Nephron progenitor cell (in vitro differentiated cells): Measurements from ENCODE around the gene MRPS12.

ENCODE experiments used
- DNase-seq: peaks from one replicate; pipeline ENCODE4 v3.0.0; 2021
- H3K27ac Mint-ChIP-seq: 2 replicates; pipeline ENCODE4 v1.8.0; 2021; ENCODE audit warnings: mild to moderate bottlenecking, moderate library complexity, mixed read lengths
- H3K27me3 Mint-ChIP-seq: 2 replicates; pipeline ENCODE4 v1.8.0; 2021; ENCODE audit warnings: mild to moderate bottlenecking, low read depth, mixed read lengths; ENCODE audit not compliant: poor library complexity
- H3K36me3 Mint-ChIP-seq: 2 replicates; pipeline ENCODE4 v1.8.0; 2021; ENCODE audit warnings: low read depth, mixed read lengths
- H3K4me1 Mint-ChIP-seq: 2 replicates; pipeline ENCODE4 v1.8.0; 2021; ENCODE audit warnings: mixed read lengths
- H3K4me3 Mint-ChIP-seq: 2 replicates; pipeline ENCODE4 v1.8.0; 2021; ENCODE audit warnings: mild to moderate bottlenecking, moderate library complexity, mixed read lengths
- H3K9me3 Mint-ChIP-seq: 2 replicates; pipeline ENCODE4 v1.8.0; 2021; ENCODE audit warnings: mild to moderate bottlenecking, moderate library complexity, mixed read lengths
- TF ChIP-seq, protein P1 (sequence below): fragments of 200-600 bp; sonication (generic); IDR thresholded peaks from 2 replicates; pipeline ENCODE4 v1.5.0; 2021; ENCODE audit warnings: antibody characterized with exemption

Gene MRPS12

DNA sequence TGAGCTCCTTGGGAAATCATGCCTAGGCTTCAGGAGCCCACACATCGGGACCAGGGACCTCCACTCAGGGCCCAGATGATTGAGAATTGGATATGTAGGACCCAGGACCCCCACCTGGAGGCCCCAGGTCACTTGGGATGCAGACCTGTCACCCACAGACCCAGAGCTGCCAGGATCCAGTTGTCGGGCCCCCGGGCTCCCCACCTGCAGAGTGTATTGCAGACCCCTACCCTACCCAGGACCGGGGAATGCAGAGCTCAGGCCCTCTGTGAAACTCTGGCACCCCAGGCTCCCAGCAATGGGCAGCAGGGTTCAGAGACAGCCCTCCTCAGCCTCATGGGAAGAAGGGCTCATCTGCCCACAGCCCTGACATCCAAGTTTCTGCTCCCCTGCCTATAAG lies 25.1 kb upstream of the MRPS12 start:
- TF ChIP-seq, protein P1, sequence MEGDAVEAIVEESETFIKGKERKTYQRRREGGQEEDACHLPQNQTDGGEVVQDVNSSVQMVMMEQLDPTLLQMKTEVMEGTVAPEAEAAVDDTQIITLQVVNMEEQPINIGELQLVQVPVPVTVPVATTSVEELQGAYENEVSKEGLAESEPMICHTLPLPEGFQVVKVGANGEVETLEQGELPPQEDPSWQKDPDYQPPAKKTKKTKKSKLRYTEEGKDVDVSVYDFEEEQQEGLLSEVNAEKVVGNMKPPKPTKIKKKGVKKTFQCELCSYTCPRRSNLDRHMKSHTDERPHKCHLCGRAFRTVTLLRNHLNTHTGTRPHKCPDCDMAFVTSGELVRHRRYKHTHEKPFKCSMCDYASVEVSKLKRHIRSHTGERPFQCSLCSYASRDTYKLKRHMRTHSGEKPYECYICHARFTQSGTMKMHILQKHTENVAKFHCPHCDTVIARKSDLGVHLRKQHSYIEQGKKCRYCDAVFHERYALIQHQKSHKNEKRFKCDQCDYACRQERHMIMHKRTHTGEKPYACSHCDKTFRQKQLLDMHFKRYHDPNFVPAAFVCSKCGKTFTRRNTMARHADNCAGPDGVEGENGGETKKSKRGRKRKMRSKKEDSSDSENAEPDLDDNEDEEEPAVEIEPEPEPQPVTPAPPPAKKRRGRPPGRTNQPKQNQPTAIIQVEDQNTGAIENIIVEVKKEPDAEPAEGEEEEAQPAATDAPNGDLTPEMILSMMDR, result no peak
- Mint-ChIP-seq H3K9me3 (peaks cover 21% of the 10 kb centered on the region), H3K4me3 (no peak overlapping the region), H3K27me3 (peaks cover 3% of the 10 kb centered on the region), H3K36me3 (peaks cover 37% of the 10 kb centered on the region), H3K4me1 (peaks cover 17% of the 10 kb centered on the region), H3K27ac (no peak overlapping the region)
- DNase-seq, result no peak

- Mint-ChIP-seq H3K36me3 (peaks cover 26% of the 10 kb centered on the region), H3K9me3 (peaks cover 11% of the 10 kb centered on the region), H3K4me1 (peaks cover 8% of the 10 kb centered on the region), H3K4me3 (no peak overlapping the region), H3K27me3 (peaks cover 3% of the 10 kb centered on the region), H3K27ac (no peak overlapping the region)
- TF ChIP-seq, protein P1, result no peak
- no peak for DNase-seq
Observed at GRCh38 chr19:38907227-38907626, 23.5 kb upstream of the MRPS12 start.

DNA sequence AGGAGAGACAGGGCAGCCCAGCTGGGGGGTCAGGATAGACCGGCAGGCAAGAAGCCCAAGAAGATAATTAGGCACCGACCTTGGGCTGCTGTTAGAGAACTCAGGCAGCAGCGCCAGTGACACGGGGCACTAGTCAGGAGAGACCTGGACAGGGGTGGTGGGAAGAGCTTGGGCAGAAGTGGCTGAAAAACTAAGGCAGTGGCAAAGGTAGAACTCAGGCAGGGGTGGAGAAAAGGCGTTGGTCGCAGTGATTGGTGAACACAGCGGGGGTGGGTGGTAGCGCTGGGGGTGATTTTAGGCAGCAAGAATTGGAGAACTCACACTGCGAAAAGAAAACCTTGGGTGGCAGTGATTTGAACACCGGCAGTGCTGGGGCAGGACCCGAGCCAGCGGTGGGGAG lies 23.1 kb upstream of the MRPS12 start:
- TF ChIP-seq, protein P1, result no peak
- peaks cover 25% of the 10 kb centered on the region for H3K36me3 Mint-ChIP-seq
- peaks cover 3% of the 10 kb centered on the region for H3K27me3 Mint-ChIP-seq
- peaks cover 8% of the 10 kb centered on the region for H3K9me3 Mint-ChIP-seq
- no peak overlapping the region for H3K4me3 Mint-ChIP-seq
- no peak for DNase-seq
- no peak overlapping the region for H3K27ac Mint-ChIP-seq
- H3K4me1 Mint-ChIP-seq, result peaks cover 8% of the 10 kb centered on the region

DNA sequence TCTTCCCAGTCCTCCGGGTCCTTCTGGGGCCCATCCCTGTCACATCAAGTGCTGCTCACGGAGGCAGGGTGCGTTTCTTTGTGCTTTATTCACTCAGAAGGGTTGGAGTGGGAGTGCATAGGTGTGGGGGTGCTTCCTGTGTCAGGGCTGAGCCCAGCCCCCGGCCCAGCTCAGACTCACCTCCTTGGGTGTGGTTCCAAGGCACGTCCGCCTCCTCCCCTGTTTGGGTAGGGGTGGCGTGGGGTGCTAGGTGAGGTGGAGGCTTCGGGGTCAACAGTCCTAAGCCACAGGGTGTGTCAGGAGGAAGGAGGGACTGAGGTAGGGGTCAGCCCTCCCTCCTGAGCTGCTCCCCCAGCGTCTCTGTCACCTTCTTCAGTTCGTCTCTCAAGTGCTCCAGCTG lies 21.8 kb upstream of the MRPS12 start:
- DNase-seq, result no peak
- H3K36me3 Mint-ChIP-seq, result peaks cover 29% of the 10 kb centered on the region
- peak overlapping the region; percentile 75 for H3K27ac Mint-ChIP-seq
- H3K4me3 Mint-ChIP-seq, result no peak overlapping the region
- TF ChIP-seq, protein P1, result no peak
- peaks cover 8% of the 10 kb centered on the region for H3K4me1 Mint-ChIP-seq
- H3K9me3 Mint-ChIP-seq, result peaks cover 5% of the 10 kb centered on the region
- peaks cover 3% of the 10 kb centered on the region for H3K27me3 Mint-ChIP-seq

GRCh38 chr19:38910488-38910887 lies 20.3 kb upstream of the MRPS12 start:
- Mint-ChIP-seq H3K27ac (no peak overlapping the region), H3K27me3 (peaks cover 3% of the 10 kb centered on the region), H3K4me1 (no peaks in the 10 kb centered on the region), H3K9me3 (no peaks in the 10 kb centered on the region), H3K4me3 (no peak overlapping the region), H3K36me3 (peaks cover 18% of the 10 kb centered on the region)
- DNase-seq, result no peak
- TF ChIP-seq, protein P1, result no peak

- TF ChIP-seq, protein P1, result no peak
- Mint-ChIP-seq H3K9me3 (no peaks in the 10 kb centered on the region), H3K4me3 (no peak overlapping the region)
Observed at GRCh38 chr19:38911388-38912001, 19.2 kb upstream of the MRPS12 start.

More at GRCh38 chr19:38911388-38912001, 19.2 kb upstream of the MRPS12 start:
- Mint-ChIP-seq H3K4me1 (no peaks in the 10 kb centered on the region), H3K36me3 (peaks cover 14% of the 10 kb centered on the region), H3K27ac (no peak overlapping the region), H3K27me3 (peaks cover 3% of the 10 kb centered on the region)
- DNase-seq, result no peak
